SH-SY5Y (cell line): ENCODE results near the gene RAF1.

Source experiments
- GATA2 ChIP-seq: IDR thresholded peaks from 2 replicates; pipeline ENCODE4 v1.6.1; 2011; ENCODE audit warnings: mild to moderate bottlenecking, low read depth, low read length
- GATA3 ChIP-seq: IDR thresholded peaks from 2 replicates; pipeline ENCODE4 v1.6.1; 2011; ENCODE audit warnings: low read depth, mild to moderate bottlenecking, low read length, moderate library complexity

- TF ChIP-seq GATA3 = no peak
- TF ChIP-seq GATA2 = no peak
Measured at GRCh38 chr3:12705981-12706380, 42.1 kb upstream of the RAF1 start.
